Measurements from ENCODE around the gene OR2Y1. TPM values are rescaled to one million over a fixed set of nuclear protein-coding genes. Genes with fewer than 3 reads are reported as not detected.

The OR2Y1 gene
- total and polyA plus RNA-seq, 2 of the 13 experiments (the other 11 are each of a cell fraction or from before 2014, with no cell fraction given): not detected

- TF ChIP-seq GMEB2 (CRISPR knock-in tag; IDR thresholded peaks at IDR 0.05; ENCODE audit: low read depth): no peak
- TF ChIP-seq BCLAF1 (IDR thresholded peaks at IDR 0.05): no peak
- TF ChIP-seq ZNF816 (CRISPR knock-in tag; IDR thresholded peaks at IDR 0.05; ENCODE audit: borderline replicate concordance): no peak
- no peak for TF ChIP-seq MATR3 (CRISPR knock-in tag; IDR thresholded peaks at IDR 0.05)
- TF ChIP-seq CREB1 (IDR thresholded peaks at IDR 0.05): no peak
- no peak for TF ChIP-seq CREB1 (CRISPR knock-in tag; IDR thresholded peaks at IDR 0.05)
Measured at GRCh38 chr5:180783340-180784052, 43.6 kb upstream of the OR2Y1 start (continued).

GRCh38 chr5:180782748-180783147 is 42.9 kb upstream of the OR2Y1 start:
- no peak overlapping the region for H2AFZ ChIP-seq (ENCODE audit: low read length)
- 36% methylated on average over 2 of the region's 2 CpGs for WGBS (ENCODE audit: low lambda C conversion rate)
- FAIRE-seq: no peak
- intact Hi-C loops (cut with micrococcal nuclease; ENCODE audit: unreplicated experiment) (loop anchor here (5.0 kb wide), 1 partner anchor 80 kb away; the partner anchor contains the start of gene ZFP62), in situ Hi-C loops (cut with HindIII; ENCODE audit: extremely low pct_ligation_motif_present, low pct_unique_long_range_greater_than_20kb) (loop anchor here (10.0 kb wide), 1 partner anchor 372 kb away; no protein-coding TSS in a partner anchor)
- H3K4me1 ChIP-seq (ENCODE audit: insufficient read depth, low read length): peaks cover 12% of the 10 kb centered on the region
- no peaks in the 10 kb centered on the region for H3K9me3 ChIP-seq (ENCODE audit: low read length)
- no peak overlapping the region for H3K4me2 ChIP-seq (ENCODE audit: low read depth, low read length)
- H3K9ac ChIP-seq (ENCODE audit: insufficient read depth, low read depth, low read length): no peak overlapping the region
- ChIA-PET POLR2A (no interaction called here), CTCF (ENCODE audit: low intra/inter-chr PET ratio, low total read pairs) (no interaction called here)
- no peaks in the 10 kb centered on the region for H4K20me1 ChIP-seq (ENCODE audit: insufficient read depth, low read length)
- peaks cover 0 to 10% of the 10 kb centered on the region in 2 experiments; a peak in 1 of 5 replicates for H3K27me3 ChIP-seq (ENCODE audit: control insufficient read depth in 1 of 2, insufficient read depth in 2 of 2, low read length in 2 of 2)
- no peak for ATAC-seq
- DNase-seq (ENCODE audit: low spot score): no peak
- BruUV-seq (replicated peaks): no TSS peak
- H3K79me2 ChIP-seq (ENCODE audit: insufficient read depth, low read length): no peaks in the 10 kb centered on the region
- no peak overlapping the region for H3K27ac ChIP-seq (ENCODE audit: extremely low read length, insufficient read depth, low read length)
- no peaks in the 10 kb centered on the region for H3K36me3 ChIP-seq (replicated peaks in 1 of 2; ENCODE audit: control insufficient read depth in 1 of 2, insufficient read depth in 2 of 2, low read length in 2 of 2)
- H3K4me3 ChIP-seq (replicated peaks in 1 of 3; ENCODE audit: insufficient read depth in 1 of 3, low read depth in 2 of 3, low read length in 3 of 3): no peak overlapping the region
- TF ChIP-seq ELF3 (CRISPR knock-in tag; IDR thresholded peaks at IDR 0.05) (no peak), NBN (conservative IDR thresholded peaks at IDR 0.05) (no peak), HMG20B (CRISPR knock-in tag; conservative IDR thresholded peaks at IDR 0.05) (no peak), IRF1 (CRISPR knock-in tag; IDR thresholded peaks at IDR 0.05; ENCODE audit: low read depth) (no peak), ZNF768 (CRISPR knock-in tag; IDR thresholded peaks at IDR 0.05) (no peak), DMAP1 (CRISPR knock-in tag; IDR thresholded peaks at IDR 0.05) (no peak), ZNF629 (CRISPR knock-in tag; conservative IDR thresholded peaks at IDR 0.05) (no peak), SIN3A (IDR thresholded peaks at IDR 0.05; ENCODE audit: borderline replicate concordance, low read depth, low read length) (no peak), ZNF615 (CRISPR knock-in tag; IDR thresholded peaks at IDR 0.05; ENCODE audit: borderline replicate concordance) (no peak), ESRRA (CRISPR knock-in tag; IDR thresholded peaks at IDR 0.05; ENCODE audit: low read depth) (no peak), ZNF484 (CRISPR knock-in tag; IDR thresholded peaks at IDR 0.05; ENCODE audit: borderline replicate concordance, low read depth) (no peak)
